GM23338 (cell line): ENCODE data around the gene KIF22. TPM values are rescaled to one million over a fixed set of nuclear protein-coding genes. Genes with fewer than 3 reads are reported as not detected.

ENCODE experiments used
- ATAC-seq: fragments of 200-7000 bp; cut with Tn5 transposase; 3 replicates; pipeline ENCODE4 v1.9.1; 2020
- DNase-seq: peaks from one replicate; pipeline ENCODE4 v3.0.0-alpha.2; 2015; ENCODE audit warnings: low spot score
- H2AFZ ChIP-seq: fragments of 200-600 bp; sonication (generic); 2 replicates; pipeline ENCODE4 v1.8.0; 2016; ENCODE audit warnings: antibody characterized with exemption, mild to moderate bottlenecking, moderate library complexity
- H3F3A ChIP-seq: fragments of 200-600 bp; sonication (generic); replicated peaks from 2 replicates; pipeline ENCODE4 v1.8.0; 2017; ENCODE audit warnings: antibody characterized with exemption, mixed run types, low read depth
- H3K27ac ChIP-seq: fragments of 200-600 bp; sonication (generic); 2 replicates; pipeline ENCODE4 v1.6.1; 2016; ENCODE audit warnings: low read depth
- H3K27me3 ChIP-seq: fragments of 200-600 bp; sonication (generic); 2 replicates; pipeline ENCODE4 v1.8.0; 2016; ENCODE audit warnings: mild to moderate bottlenecking, mixed run types, moderate library complexity; ENCODE audit not compliant: insufficient read depth
- H3K36me3 ChIP-seq: fragments of 200-600 bp; sonication (generic); 2 replicates; pipeline ENCODE4 v1.8.0; 2016; ENCODE audit warnings: mild to moderate bottlenecking; ENCODE audit not compliant: insufficient read depth
- H3K4me1 ChIP-seq: fragments of 200-600 bp; sonication (generic); 2 replicates; pipeline ENCODE4 v1.8.0; 2016; ENCODE audit warnings: mild to moderate bottlenecking, moderate library complexity; ENCODE audit not compliant: insufficient read depth
- H3K4me2 ChIP-seq: fragments of 200-600 bp; sonication (generic); 2 replicates; pipeline ENCODE4 v1.7.1; 2017; ENCODE audit warnings: mixed run types
- H3K4me3 ChIP-seq: fragments of 200-600 bp; sonication (generic); 2 replicates; pipeline ENCODE4 v1.6.1; 2016; ENCODE audit warnings: mixed run types
- H3K79me2 ChIP-seq: fragments of 200-600 bp; sonication (generic); replicated peaks from 2 replicates; pipeline ENCODE4 v1.8.0; 2017; ENCODE audit warnings: mild to moderate bottlenecking; ENCODE audit not compliant: insufficient read depth
- H3K9me2 ChIP-seq: fragments of 200-600 bp; sonication (generic); 2 replicates; pipeline ENCODE4 v1.8.0; 2017; ENCODE audit not compliant: insufficient read depth
- H4K20me1 ChIP-seq: fragments of 200-600 bp; sonication (generic); replicated peaks from 2 replicates; pipeline ENCODE4 v1.8.0; 2017; ENCODE audit warnings: mild to moderate bottlenecking; ENCODE audit not compliant: insufficient read depth
- H3K27ac Mint-ChIP-seq: 2 replicates; pipeline ENCODE4 v1.8.0; 2020; ENCODE audit warnings: inconsistent platforms, mild to moderate bottlenecking, moderate library complexity, mixed read lengths
- H3K27me3 Mint-ChIP-seq: 3 replicates; pipeline ENCODE4 v1.8.0; 2022; ENCODE audit warnings: low read depth, mild to moderate bottlenecking, moderate library complexity, mixed read lengths, inconsistent platforms; ENCODE audit not compliant: insufficient read depth, poor library complexity
- H3K36me3 Mint-ChIP-seq: 3 replicates; pipeline ENCODE4 v1.8.0; 2021; ENCODE audit warnings: low read depth, mild to moderate bottlenecking, inconsistent platforms, moderate library complexity, mixed read lengths
- H3K4me1 Mint-ChIP-seq: 3 replicates; pipeline ENCODE4 v1.8.0; 2020; ENCODE audit warnings: mild to moderate bottlenecking, inconsistent platforms, mixed read lengths
- H3K4me3 Mint-ChIP-seq: 3 replicates; pipeline ENCODE4 v1.8.0; 2021; ENCODE audit warnings: moderate library complexity, mild to moderate bottlenecking, inconsistent platforms, mixed read lengths
- H3K9me3 Mint-ChIP-seq: 3 replicates; pipeline ENCODE4 v1.8.0; 2020; ENCODE audit warnings: moderate library complexity, mild to moderate bottlenecking, inconsistent platforms, mixed read lengths
- CREB1 ChIP-seq: fragments of 250-450 bp; sonication (Bioruptor Pico); IDR thresholded peaks from 2 replicates; pipeline ENCODE4 v1.5.0; 2020; ENCODE audit warnings: low read depth, mild to moderate bottlenecking, moderate library complexity
- EZH2 ChIP-seq: fragments of 200-600 bp; sonication (generic); IDR thresholded peaks from one replicate; pipeline ENCODE4 v1.8.0; 2017; ENCODE audit warnings: antibody characterized with exemption, mild to moderate bottlenecking, low read depth; ENCODE audit not compliant: unreplicated experiment
- EZH2phosphoT487 ChIP-seq: fragments of 200-600 bp; sonication (generic); IDR thresholded peaks from one replicate; pipeline ENCODE4 v1.8.1; 2018; ENCODE audit warnings: antibody characterized with exemption; ENCODE audit not compliant: unreplicated experiment
- JUNB ChIP-seq: IDR thresholded peaks from one replicate; pipeline ENCODE4 v1.6.1; 2016; ENCODE audit warnings: antibody characterized with exemption; ENCODE audit not compliant: unreplicated experiment
- NANOG ChIP-seq: IDR thresholded peaks from 2 replicates; pipeline ENCODE4 v1.6.1; 2016; ENCODE audit warnings: antibody characterized with exemption, borderline replicate concordance
- polyA plus RNA-seq: library from polyadenylated mRNA; unstranded; fragments of >200 nt; fragmentation: Nextera tagmentation; extraction: Ambion mirVana; gene quantifications from 2 replicates; pipeline ENCODE4 v1.2.1, GENCODE V29; 2016
- total RNA-seq: library from RNA; depleted of rRNA; stranded (reverse); fragments of >200 nt; shearing (Covaris generic); gene quantifications from 2 replicates; pipeline ENCODE4 v1.2.3, GENCODE V29; 2014
- TF ChIP-seq, protein P1 (sequence below), 2 experiments: fragments of 200-600 bp in 1 of 2; sonication (generic) in 1 of 2; conservative IDR thresholded peaks; 2 replicates each; pipeline versions ENCODE4 v1.5.1 to v1.6.1; 2016 to 2017; ENCODE audit warnings: antibody characterized with exemption in 2 of 2, low read depth in 2 of 2, mild to moderate bottlenecking in 2 of 2, moderate library complexity in 1 of 2
- TF ChIP-seq, protein P2 (sequence below): fragments of 250-450 bp; sonication (Bioruptor Pico); IDR thresholded peaks from 2 replicates; pipeline ENCODE4 v1.5.0; 2020; ENCODE audit warnings: mild to moderate bottlenecking, moderate library complexity
- TF ChIP-seq, protein P3 (sequence below): IDR thresholded peaks from one replicate; pipeline ENCODE4 v1.6.1; 2018; ENCODE audit warnings: antibody characterized with exemption; ENCODE audit not compliant: unreplicated experiment

KIF22 gene
- total and polyA plus RNA-seq, 2 experiments from 2014 or later, result 110 to 192 TPM

DNA sequence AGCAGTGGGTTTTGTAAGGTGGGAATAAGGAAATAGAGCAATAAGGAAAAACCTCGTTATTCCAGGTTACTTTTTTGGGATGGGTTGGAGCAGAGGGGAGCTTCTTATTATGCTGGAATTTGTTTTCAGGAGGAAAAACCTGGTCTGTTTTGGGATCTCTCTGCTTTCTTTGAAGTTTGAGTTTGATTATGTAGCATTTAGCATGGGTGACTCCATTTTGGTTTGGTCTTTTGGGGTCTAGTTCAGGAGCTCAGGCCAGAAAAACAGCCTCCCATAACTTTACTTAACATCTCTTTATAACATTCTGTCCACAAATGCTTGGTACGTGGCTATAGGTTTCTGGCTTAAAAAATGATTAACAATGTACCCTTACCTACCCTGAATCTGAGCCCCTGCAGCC is 21.0 kb upstream of the KIF22 start:
- H3K4me1 ChIP-seq, result no peaks in the 10 kb centered on the region
- H3K27ac ChIP-seq, result no peak overlapping the region
- DNase-seq (no peak), ATAC-seq (no peak)
- H3K4me1 Mint-ChIP-seq, result peaks cover 6% of the 10 kb centered on the region; the same call in 1 of the 3 replicates
- TF ChIP-seq, protein P1, sequence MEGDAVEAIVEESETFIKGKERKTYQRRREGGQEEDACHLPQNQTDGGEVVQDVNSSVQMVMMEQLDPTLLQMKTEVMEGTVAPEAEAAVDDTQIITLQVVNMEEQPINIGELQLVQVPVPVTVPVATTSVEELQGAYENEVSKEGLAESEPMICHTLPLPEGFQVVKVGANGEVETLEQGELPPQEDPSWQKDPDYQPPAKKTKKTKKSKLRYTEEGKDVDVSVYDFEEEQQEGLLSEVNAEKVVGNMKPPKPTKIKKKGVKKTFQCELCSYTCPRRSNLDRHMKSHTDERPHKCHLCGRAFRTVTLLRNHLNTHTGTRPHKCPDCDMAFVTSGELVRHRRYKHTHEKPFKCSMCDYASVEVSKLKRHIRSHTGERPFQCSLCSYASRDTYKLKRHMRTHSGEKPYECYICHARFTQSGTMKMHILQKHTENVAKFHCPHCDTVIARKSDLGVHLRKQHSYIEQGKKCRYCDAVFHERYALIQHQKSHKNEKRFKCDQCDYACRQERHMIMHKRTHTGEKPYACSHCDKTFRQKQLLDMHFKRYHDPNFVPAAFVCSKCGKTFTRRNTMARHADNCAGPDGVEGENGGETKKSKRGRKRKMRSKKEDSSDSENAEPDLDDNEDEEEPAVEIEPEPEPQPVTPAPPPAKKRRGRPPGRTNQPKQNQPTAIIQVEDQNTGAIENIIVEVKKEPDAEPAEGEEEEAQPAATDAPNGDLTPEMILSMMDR (conservative IDR thresholded peaks at IDR 0.05; ENCODE audit: low read depth in 2 of 2), result no peak
- TF ChIP-seq, protein P2, sequence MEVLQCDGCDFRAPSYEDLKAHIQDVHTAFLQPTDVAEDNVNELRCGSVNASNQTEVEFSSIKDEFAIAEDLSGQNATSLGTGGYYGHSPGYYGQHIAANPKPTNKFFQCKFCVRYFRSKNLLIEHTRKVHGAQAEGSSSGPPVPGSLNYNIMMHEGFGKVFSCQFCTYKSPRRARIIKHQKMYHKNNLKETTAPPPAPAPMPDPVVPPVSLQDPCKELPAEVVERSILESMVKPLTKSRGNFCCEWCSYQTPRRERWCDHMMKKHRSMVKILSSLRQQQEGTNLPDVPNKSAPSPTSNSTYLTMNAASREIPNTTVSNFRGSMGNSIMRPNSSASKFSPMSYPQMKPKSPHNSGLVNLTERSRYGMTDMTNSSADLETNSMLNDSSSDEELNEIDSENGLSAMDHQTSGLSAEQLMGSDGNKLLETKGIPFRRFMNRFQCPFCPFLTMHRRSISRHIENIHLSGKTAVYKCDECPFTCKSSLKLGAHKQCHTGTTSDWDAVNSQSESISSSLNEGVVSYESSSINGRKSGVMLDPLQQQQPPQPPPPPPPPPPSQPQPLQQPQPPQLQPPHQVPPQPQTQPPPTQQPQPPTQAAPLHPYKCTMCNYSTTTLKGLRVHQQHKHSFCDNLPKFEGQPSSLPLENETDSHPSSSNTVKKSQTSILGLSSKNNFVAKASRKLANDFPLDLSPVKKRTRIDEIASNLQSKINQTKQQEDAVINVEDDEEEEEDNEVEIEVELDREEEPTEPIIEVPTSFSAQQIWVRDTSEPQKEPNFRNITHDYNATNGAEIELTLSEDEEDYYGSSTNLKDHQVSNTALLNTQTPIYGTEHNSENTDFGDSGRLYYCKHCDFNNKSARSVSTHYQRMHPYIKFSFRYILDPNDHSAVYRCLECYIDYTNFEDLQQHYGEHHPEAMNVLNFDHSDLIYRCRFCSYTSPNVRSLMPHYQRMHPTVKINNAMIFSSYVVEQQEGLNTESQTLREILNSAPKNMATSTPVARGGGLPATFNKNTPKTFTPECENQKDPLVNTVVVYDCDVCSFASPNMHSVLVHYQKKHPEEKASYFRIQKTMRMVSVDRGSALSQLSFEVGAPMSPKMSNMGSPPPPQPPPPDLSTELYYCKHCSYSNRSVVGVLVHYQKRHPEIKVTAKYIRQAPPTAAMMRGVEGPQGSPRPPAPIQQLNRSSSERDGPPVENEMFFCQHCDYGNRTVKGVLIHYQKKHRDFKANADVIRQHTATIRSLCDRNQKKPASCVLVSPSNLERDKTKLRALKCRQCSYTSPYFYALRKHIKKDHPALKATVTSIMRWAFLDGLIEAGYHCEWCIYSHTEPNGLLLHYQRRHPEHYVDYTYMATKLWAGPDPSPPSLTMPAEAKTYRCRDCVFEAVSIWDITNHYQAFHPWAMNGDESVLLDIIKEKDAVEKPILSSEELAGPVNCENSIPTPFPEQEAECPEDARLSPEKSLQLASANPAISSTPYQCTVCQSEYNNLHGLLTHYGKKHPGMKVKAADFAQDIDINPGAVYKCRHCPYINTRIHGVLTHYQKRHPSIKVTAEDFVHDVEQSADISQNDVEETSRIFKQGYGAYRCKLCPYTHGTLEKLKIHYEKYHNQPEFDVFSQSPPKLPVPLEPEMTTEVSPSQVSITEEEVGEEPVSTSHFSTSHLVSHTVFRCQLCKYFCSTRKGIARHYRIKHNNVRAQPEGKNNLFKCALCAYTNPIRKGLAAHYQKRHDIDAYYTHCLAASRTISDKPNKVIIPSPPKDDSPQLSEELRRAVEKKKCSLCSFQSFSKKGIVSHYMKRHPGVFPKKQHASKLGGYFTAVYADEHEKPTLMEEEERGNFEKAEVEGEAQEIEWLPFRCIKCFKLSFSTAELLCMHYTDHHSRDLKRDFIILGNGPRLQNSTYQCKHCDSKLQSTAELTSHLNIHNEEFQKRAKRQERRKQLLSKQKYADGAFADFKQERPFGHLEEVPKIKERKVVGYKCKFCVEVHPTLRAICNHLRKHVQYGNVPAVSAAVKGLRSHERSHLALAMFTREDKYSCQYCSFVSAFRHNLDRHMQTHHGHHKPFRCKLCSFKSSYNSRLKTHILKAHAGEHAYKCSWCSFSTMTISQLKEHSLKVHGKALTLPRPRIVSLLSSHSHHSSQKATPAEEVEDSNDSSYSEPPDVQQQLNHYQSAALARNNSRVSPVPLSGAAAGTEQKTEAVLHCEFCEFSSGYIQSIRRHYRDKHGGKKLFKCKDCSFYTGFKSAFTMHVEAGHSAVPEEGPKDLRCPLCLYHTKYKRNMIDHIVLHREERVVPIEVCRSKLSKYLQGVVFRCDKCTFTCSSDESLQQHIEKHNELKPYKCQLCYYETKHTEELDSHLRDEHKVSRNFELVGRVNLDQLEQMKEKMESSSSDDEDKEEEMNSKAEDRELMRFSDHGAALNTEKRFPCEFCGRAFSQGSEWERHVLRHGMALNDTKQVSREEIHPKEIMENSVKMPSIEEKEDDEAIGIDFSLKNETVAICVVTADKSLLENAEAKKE (CRISPR knock-in tag), result no peak
- no peaks in the 10 kb centered on the region for H4K20me1 ChIP-seq
- H3K9me2 ChIP-seq, result no peaks in the 10 kb centered on the region
- H3K27me3 ChIP-seq, result no peaks in the 10 kb centered on the region
- no peak overlapping the region for H3K4me3 Mint-ChIP-seq
- H3K4me3 ChIP-seq, result no peak overlapping the region
- no peak overlapping the region for H2AFZ ChIP-seq
- no peak overlapping the region for H3K27ac Mint-ChIP-seq
- no peaks in the 10 kb centered on the region for H3K36me3 Mint-ChIP-seq
- peaks cover 7% of the 10 kb centered on the region for H3K27me3 Mint-ChIP-seq
- no peaks in the 10 kb centered on the region for H3K9me3 Mint-ChIP-seq
- H3K79me2 ChIP-seq, result no peaks in the 10 kb centered on the region
- H3K36me3 ChIP-seq, result no peaks in the 10 kb centered on the region
- H3K4me2 ChIP-seq, result no peak overlapping the region
- H3F3A ChIP-seq, result no peaks in the 10 kb centered on the region

DNA sequence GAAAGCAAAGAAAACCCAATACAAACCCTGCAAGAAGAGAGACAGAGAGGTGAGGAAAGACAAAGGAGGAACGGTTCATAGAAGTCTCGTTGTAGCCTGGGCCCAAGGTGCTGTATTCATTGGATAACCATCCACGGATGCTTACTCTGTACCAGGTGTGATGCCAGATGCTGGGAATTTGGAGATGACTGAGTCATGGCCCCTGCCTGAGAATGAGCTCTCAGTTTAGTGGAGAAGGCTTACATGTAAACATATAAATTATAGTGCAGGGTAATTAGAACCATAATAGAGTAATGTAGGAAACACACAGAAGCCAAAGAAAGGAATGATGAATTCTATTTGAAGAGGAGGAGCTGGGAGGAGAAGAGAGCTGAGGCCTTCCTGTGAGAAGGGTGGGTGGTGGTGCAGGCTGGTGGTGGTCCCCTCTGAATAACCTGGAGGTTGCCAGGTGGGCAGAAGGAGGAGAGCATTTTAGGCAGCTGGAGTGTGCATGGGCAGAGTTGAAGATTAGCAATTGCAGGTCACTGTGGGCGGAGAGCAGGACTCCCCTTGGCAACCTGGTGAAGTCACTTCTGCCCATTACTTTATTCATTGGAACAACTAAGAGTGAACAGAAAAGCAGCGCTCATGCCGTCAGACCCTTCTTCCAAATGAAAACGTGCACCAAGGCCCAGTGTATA is 20.2 kb upstream of the KIF22 start:
- H3K79me2 ChIP-seq, result no peaks in the 10 kb centered on the region
- H3K27ac ChIP-seq, result no peak overlapping the region
- H3K4me2 ChIP-seq, result no peak overlapping the region
- Mint-ChIP-seq H3K4me3 (no peak overlapping the region), H3K36me3 (no peaks in the 10 kb centered on the region), H3K27ac (no peak overlapping the region), H3K4me1 (peaks cover 6% of the 10 kb centered on the region; the same call in 1 of the 3 replicates), H3K27me3 (peaks cover 7% of the 10 kb centered on the region), H3K9me3 (no peaks in the 10 kb centered on the region; the same call in 2 of the 3 replicates)
- no peaks in the 10 kb centered on the region for H3K27me3 ChIP-seq
- H3K36me3 ChIP-seq, result no peaks in the 10 kb centered on the region
- peak overlapping the region; percentile 23; the same call in 1 of the 2 replicates for H2AFZ ChIP-seq
- no peaks in the 10 kb centered on the region for H4K20me1 ChIP-seq
- H3K9me2 ChIP-seq, result no peaks in the 10 kb centered on the region
- no peaks in the 10 kb centered on the region for H3K4me1 ChIP-seq
- DNase-seq (no peak), ATAC-seq (no peak)
- no peaks in the 10 kb centered on the region for H3F3A ChIP-seq
- H3K4me3 ChIP-seq, result no peak overlapping the region
- TF ChIP-seq CREB1 (CRISPR knock-in tag), result no peak
- no peak for TF ChIP-seq JUNB
- TF ChIP-seq EZH2, result no peak
- TF ChIP-seq, protein P3, sequence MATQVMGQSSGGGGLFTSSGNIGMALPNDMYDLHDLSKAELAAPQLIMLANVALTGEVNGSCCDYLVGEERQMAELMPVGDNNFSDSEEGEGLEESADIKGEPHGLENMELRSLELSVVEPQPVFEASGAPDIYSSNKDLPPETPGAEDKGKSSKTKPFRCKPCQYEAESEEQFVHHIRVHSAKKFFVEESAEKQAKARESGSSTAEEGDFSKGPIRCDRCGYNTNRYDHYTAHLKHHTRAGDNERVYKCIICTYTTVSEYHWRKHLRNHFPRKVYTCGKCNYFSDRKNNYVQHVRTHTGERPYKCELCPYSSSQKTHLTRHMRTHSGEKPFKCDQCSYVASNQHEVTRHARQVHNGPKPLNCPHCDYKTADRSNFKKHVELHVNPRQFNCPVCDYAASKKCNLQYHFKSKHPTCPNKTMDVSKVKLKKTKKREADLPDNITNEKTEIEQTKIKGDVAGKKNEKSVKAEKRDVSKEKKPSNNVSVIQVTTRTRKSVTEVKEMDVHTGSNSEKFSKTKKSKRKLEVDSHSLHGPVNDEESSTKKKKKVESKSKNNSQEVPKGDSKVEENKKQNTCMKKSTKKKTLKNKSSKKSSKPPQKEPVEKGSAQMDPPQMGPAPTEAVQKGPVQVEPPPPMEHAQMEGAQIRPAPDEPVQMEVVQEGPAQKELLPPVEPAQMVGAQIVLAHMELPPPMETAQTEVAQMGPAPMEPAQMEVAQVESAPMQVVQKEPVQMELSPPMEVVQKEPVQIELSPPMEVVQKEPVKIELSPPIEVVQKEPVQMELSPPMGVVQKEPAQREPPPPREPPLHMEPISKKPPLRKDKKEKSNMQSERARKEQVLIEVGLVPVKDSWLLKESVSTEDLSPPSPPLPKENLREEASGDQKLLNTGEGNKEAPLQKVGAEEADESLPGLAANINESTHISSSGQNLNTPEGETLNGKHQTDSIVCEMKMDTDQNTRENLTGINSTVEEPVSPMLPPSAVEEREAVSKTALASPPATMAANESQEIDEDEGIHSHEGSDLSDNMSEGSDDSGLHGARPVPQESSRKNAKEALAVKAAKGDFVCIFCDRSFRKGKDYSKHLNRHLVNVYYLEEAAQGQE, result no peak
- no peak for TF ChIP-seq NANOG
- no peak for TF ChIP-seq EZH2phosphoT487
